Hepatocyte (in vitro differentiated cells): ENCODE results near the gene MYRF.

Experiments used
- EZH2 ChIP-seq: fragments of 200-600 bp; sonication (generic); IDR thresholded peaks from 2 replicates; pipeline ENCODE4 v1.6.1; 2016; ENCODE audit warnings: antibody characterized with exemption, mild to moderate bottlenecking, borderline replicate concordance
- EZH2phosphoT487 ChIP-seq: fragments of 200-600 bp; sonication (generic); IDR thresholded peaks from one replicate; pipeline ENCODE4 v1.6.1; 2018; ENCODE audit warnings: antibody characterized with exemption, mild to moderate bottlenecking, low read depth, moderate library complexity; ENCODE audit not compliant: unreplicated experiment, severe bottlenecking
- TF ChIP-seq, protein P1 (sequence below): fragments of 200-600 bp; sonication (generic); IDR thresholded peaks from 2 replicates; pipeline ENCODE4 v1.5.1; 2016; ENCODE audit warnings: antibody characterized with exemption, mild to moderate bottlenecking; ENCODE audit not compliant: poor library complexity

DNA sequence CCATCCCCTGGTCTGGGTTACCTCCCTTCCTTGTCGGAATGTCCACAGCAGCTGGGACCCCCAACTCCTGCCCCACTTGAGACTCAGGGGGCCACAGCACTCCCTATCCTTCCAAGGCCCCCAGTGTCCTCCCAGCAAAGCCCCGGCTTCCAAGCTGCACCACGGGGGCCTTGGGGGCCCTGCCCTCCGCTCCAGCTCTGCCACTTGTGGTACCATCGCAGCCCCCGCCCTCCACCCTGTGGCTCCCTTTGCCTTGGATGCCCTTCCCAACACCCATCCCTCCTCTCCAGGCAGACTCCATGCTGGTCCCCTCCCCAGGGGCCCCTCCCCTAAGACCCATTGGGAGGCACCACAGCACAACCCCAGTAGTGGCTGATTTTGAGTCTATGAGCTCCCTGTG is 22.7 kb downstream of the MYRF start:
- TF ChIP-seq, protein P1, sequence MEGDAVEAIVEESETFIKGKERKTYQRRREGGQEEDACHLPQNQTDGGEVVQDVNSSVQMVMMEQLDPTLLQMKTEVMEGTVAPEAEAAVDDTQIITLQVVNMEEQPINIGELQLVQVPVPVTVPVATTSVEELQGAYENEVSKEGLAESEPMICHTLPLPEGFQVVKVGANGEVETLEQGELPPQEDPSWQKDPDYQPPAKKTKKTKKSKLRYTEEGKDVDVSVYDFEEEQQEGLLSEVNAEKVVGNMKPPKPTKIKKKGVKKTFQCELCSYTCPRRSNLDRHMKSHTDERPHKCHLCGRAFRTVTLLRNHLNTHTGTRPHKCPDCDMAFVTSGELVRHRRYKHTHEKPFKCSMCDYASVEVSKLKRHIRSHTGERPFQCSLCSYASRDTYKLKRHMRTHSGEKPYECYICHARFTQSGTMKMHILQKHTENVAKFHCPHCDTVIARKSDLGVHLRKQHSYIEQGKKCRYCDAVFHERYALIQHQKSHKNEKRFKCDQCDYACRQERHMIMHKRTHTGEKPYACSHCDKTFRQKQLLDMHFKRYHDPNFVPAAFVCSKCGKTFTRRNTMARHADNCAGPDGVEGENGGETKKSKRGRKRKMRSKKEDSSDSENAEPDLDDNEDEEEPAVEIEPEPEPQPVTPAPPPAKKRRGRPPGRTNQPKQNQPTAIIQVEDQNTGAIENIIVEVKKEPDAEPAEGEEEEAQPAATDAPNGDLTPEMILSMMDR, result no peak
- no peak for TF ChIP-seq EZH2
- TF ChIP-seq EZH2phosphoT487, result no peak
